Measurements from ENCODE around the gene RIMS1.

Gene RIMS1

DNA sequence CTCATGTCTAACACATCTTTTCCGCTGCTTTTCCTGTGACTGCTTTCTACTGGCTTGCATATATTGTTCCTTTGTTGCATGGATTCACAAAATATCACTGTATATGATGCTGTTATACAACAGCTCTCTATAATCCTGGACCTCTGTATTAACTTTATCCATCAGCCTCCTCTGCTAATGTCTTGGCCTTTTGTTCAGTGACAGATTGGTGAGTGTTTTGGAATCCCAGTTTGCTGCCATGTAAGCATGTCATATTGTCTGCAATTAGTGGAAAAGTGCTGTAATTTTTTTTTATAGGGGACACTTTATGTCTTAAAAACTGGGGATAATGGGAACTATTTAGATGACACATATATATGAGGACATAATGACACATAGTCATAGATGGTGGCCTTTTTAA is 3.0 kb downstream of the RIMS1 start:
- ATAC-seq = no peak
- TF ChIP-seq ZFP3 (CRISPR knock-in tag; IDR thresholded peaks at IDR 0.05) (no peak), ZNF8 (CRISPR knock-in tag; IDR thresholded peaks at IDR 0.05) (no peak), PPARA (CRISPR knock-in tag; IDR thresholded peaks at IDR 0.05; ENCODE audit: borderline replicate concordance) (no peak), OSR1 (CRISPR knock-in tag; IDR thresholded peaks at IDR 0.05) (no peak), SNAI2 (CRISPR knock-in tag; IDR thresholded peaks at IDR 0.05) (no peak), TCF4 (CRISPR knock-in tag; IDR thresholded peaks at IDR 0.05; ENCODE audit: borderline replicate concordance) (no peak), ZC3H10 (CRISPR knock-in tag; IDR thresholded peaks at IDR 0.05) (no peak), ZFP30 (CRISPR knock-in tag; IDR thresholded peaks at IDR 0.05) (no peak), RARB (CRISPR knock-in tag; IDR thresholded peaks at IDR 0.05) (no peak), ARNTL (CRISPR knock-in tag; IDR thresholded peaks at IDR 0.05; ENCODE audit: borderline replicate concordance, low read depth) (no peak), BACH2 (CRISPR knock-in tag; IDR thresholded peaks at IDR 0.05; ENCODE audit: borderline replicate concordance) (no peak), ZNF565 (CRISPR knock-in tag; conservative IDR thresholded peaks at IDR 0.05; ENCODE audit: low read depth) (no peak)
- TF ChIP-seq, protein P1, sequence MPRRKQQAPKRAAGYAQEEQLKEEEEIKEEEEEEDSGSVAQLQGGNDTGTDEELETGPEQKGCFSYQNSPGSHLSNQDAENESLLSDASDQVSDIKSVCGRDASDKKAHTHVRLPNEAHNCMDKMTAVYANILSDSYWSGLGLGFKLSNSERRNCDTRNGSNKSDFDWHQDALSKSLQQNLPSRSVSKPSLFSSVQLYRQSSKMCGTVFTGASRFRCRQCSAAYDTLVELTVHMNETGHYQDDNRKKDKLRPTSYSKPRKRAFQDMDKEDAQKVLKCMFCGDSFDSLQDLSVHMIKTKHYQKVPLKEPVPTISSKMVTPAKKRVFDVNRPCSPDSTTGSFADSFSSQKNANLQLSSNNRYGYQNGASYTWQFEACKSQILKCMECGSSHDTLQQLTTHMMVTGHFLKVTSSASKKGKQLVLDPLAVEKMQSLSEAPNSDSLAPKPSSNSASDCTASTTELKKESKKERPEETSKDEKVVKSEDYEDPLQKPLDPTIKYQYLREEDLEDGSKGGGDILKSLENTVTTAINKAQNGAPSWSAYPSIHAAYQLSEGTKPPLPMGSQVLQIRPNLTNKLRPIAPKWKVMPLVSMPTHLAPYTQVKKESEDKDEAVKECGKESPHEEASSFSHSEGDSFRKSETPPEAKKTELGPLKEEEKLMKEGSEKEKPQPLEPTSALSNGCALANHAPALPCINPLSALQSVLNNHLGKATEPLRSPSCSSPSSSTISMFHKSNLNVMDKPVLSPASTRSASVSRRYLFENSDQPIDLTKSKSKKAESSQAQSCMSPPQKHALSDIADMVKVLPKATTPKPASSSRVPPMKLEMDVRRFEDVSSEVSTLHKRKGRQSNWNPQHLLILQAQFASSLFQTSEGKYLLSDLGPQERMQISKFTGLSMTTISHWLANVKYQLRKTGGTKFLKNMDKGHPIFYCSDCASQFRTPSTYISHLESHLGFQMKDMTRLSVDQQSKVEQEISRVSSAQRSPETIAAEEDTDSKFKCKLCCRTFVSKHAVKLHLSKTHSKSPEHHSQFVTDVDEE (CRISPR knock-in tag; IDR thresholded peaks at IDR 0.05) = no peak
- TF ChIP-seq, protein P2, sequence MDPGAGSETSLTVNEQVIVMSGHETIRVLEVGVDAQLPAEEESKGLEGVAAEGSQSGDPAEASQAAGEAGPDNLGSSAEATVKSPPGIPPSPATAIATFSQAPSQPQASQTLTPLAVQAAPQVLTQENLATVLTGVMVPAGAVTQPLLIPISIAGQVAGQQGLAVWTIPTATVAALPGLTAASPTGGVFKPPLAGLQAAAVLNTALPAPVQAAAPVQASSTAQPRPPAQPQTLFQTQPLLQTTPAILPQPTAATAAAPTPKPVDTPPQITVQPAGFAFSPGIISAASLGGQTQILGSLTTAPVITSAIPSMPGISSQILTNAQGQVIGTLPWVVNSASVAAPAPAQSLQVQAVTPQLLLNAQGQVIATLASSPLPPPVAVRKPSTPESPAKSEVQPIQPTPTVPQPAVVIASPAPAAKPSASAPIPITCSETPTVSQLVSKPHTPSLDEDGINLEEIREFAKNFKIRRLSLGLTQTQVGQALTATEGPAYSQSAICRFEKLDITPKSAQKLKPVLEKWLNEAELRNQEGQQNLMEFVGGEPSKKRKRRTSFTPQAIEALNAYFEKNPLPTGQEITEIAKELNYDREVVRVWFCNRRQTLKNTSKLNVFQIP (CRISPR knock-in tag; IDR thresholded peaks at IDR 0.05; ENCODE audit: borderline replicate concordance, low read depth) = no peak

DNA sequence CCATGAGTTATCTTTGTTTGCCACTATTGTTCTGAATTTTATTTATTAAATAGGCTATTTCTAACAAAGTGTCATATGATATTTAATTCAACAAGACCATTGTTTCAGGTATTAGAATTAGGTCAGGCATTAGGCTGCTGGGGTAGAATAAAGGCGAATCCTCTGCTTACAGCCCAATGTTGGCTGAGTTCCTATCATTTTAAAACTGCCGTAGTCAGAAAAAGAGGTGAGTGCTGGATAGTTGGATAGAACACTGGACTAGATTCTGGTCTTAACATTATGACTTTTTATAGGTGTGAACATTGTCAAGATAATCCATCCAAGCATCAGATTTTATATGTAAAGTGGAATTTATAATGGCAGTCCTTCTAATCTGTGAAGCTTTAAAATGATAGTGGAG is 6.3 kb downstream of the RIMS1 start:
- no peak for TF ChIP-seq PPARA (CRISPR knock-in tag; IDR thresholded peaks at IDR 0.05; ENCODE audit: borderline replicate concordance)
- no peak for TF ChIP-seq ZFP30 (CRISPR knock-in tag; IDR thresholded peaks at IDR 0.05)
- TF ChIP-seq, protein P3, sequence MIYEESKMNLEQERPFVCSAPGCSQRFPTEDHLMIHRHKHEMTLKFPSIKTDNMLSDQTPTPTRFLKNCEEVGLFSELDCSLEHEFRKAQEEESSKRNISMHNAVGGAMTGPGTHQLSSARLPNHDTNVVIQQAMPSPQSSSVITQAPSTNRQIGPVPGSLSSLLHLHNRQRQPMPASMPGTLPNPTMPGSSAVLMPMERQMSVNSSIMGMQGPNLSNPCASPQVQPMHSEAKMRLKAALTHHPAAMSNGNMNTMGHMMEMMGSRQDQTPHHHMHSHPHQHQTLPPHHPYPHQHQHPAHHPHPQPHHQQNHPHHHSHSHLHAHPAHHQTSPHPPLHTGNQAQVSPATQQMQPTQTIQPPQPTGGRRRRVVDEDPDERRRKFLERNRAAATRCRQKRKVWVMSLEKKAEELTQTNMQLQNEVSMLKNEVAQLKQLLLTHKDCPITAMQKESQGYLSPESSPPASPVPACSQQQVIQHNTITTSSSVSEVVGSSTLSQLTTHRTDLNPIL (CRISPR knock-in tag; IDR thresholded peaks at IDR 0.05; ENCODE audit: low read depth) = no peak
- TF ChIP-seq ZNF70 (CRISPR knock-in tag; IDR thresholded peaks at IDR 0.05) = no peak
- TF ChIP-seq CSDC2 (CRISPR knock-in tag; IDR thresholded peaks at IDR 0.05) = no peak
- no peak for TF ChIP-seq ESRRG (CRISPR knock-in tag; IDR thresholded peaks at IDR 0.05)
- TF ChIP-seq, protein P1 (CRISPR knock-in tag; IDR thresholded peaks at IDR 0.05) = no peak
- TF ChIP-seq, protein P4, sequence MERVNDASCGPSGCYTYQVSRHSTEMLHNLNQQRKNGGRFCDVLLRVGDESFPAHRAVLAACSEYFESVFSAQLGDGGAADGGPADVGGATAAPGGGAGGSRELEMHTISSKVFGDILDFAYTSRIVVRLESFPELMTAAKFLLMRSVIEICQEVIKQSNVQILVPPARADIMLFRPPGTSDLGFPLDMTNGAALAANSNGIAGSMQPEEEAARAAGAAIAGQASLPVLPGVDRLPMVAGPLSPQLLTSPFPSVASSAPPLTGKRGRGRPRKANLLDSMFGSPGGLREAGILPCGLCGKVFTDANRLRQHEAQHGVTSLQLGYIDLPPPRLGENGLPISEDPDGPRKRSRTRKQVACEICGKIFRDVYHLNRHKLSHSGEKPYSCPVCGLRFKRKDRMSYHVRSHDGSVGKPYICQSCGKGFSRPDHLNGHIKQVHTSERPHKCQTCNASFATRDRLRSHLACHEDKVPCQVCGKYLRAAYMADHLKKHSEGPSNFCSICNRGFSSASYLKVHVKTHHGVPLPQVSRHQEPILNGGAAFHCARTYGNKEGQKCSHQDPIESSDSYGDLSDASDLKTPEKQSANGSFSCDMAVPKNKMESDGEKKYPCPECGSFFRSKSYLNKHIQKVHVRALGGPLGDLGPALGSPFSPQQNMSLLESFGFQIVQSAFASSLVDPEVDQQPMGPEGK (CRISPR knock-in tag; IDR thresholded peaks at IDR 0.05; ENCODE audit: borderline replicate concordance) = no peak
- no peak for TF ChIP-seq TOX (CRISPR knock-in tag; IDR thresholded peaks at IDR 0.05; ENCODE audit: borderline replicate concordance)
- no peak for TF ChIP-seq ISL1 (CRISPR knock-in tag; IDR thresholded peaks at IDR 0.05)
- no peak for TF ChIP-seq RARB (CRISPR knock-in tag; IDR thresholded peaks at IDR 0.05)
- no peak for TF ChIP-seq ZNF565 (CRISPR knock-in tag; conservative IDR thresholded peaks at IDR 0.05; ENCODE audit: low read depth)
- no peak for TF ChIP-seq GLIS3 (CRISPR knock-in tag; IDR thresholded peaks at IDR 0.05)
- TF ChIP-seq ZFP3 (CRISPR knock-in tag; IDR thresholded peaks at IDR 0.05) = no peak
- TF ChIP-seq, protein P5, sequence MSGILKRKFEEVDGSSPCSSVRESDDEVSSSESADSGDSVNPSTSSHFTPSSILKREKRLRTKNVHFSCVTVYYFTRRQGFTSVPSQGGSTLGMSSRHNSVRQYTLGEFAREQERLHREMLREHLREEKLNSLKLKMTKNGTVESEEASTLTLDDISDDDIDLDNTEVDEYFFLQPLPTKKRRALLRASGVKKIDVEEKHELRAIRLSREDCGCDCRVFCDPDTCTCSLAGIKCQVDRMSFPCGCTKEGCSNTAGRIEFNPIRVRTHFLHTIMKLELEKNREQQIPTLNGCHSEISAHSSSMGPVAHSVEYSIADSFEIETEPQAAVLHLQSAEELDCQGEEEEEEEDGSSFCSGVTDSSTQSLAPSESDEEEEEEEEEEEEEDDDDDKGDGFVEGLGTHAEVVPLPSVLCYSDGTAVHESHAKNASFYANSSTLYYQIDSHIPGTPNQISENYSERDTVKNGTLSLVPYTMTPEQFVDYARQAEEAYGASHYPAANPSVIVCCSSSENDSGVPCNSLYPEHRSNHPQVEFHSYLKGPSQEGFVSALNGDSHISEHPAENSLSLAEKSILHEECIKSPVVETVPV (CRISPR knock-in tag; IDR thresholded peaks at IDR 0.05) = no peak
- no peak for TF ChIP-seq ZNF8 (CRISPR knock-in tag; IDR thresholded peaks at IDR 0.05)
- TF ChIP-seq OSR1 (CRISPR knock-in tag; IDR thresholded peaks at IDR 0.05) = no peak
- TF ChIP-seq, protein P2 (CRISPR knock-in tag; IDR thresholded peaks at IDR 0.05; ENCODE audit: borderline replicate concordance, low read depth) = no peak
- no peak for TF ChIP-seq TCF4 (CRISPR knock-in tag; IDR thresholded peaks at IDR 0.05; ENCODE audit: borderline replicate concordance)
- no peak for TF ChIP-seq ZC3H10 (CRISPR knock-in tag; IDR thresholded peaks at IDR 0.05)
- ATAC-seq = no peak
